Left kidney (tissue), 8 donors: ENCODE data around the gene IL17REL. TPM values are rescaled to one million over a fixed set of nuclear protein-coding genes. Genes with fewer than 3 reads are reported as not detected.
A peak's percentile ranks its signal among the peaks of the same experiment; 100 is the strongest.

Experiments used
- DNase-seq: peaks from one replicate; pipeline ENCODE4 v3.0.0-alpha.2; 2013
- long read RNA-seq, 8 donors: transcript quantifications; one replicate each; lab custom pipeline, GENCODE V29; 2026
- polyA plus RNA-seq: library from polyadenylated mRNA; unstranded; fragments of 120-200 nt; gene quantifications from one replicate; pipeline ENCODE4 v1.2.1, GENCODE V29; 2013; ENCODE audit not compliant: insufficient read length

The IL17REL gene
- 0.08 TPM for polyA plus RNA-seq
- long read RNA-seq, donor 1: 0 reads
- long read RNA-seq, donor 2: 0 reads
- long read RNA-seq, donor 3: 0 reads
- long read RNA-seq, donor 4: 0 reads
- long read RNA-seq, donor 5: 0 reads
- long read RNA-seq, donor 6: 0 reads
- long read RNA-seq, donor 7: 0 reads
- long read RNA-seq, donor 8: 0 reads

DNA sequence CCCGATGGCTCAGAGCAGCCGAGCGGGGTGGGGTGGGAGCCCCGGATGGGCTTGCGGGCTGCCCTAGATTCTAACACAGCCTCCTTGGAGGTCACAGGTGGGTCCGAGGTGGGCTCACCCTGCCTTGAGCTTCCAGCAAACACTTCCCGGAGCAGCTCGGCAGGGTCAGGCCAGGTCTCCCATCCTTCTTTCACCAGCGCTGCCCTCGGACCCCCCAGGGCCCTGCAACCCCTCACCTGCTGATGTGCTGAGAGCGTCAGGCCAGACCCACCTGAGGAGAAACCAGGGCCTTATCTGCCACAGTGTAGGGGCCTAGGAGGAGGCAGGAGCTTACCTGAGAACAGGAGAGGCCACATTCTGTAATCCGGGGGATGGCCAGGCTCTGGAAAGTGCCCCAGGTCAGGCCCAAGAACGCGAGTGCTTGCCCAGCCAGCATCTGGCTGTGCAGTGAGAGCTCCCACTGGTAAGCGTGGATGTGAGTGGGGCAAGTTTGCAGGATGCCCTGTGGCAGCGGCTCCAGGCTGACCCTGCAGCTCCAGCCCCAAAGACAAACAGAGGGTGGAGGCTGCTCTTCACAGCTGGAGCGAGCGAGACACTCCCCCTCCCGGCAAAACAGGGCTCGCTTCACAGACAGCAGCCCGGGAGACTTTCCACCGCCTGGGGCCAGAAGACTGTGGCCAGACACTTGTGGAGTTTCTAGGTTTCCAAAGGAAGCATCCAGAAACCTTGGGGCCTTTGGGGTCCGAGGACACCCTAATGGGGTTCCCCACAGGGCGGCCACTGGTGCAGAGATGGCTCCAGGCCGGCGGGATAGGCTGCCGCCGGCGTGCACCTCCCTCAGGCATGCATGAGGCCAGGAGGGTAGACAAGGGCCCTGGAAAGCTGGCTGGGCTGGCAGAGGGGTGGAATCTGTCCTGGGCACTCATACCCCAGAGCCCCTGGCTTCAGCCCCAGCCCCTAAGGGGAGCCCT, at the start of gene IL17REL:
TSS of gene IL17REL (minus strand) at position 555 of the 971 bp plus-strand sequence. CDS start at position 436, 119 bp downstream.
- DNase-seq: no peak

DNA sequence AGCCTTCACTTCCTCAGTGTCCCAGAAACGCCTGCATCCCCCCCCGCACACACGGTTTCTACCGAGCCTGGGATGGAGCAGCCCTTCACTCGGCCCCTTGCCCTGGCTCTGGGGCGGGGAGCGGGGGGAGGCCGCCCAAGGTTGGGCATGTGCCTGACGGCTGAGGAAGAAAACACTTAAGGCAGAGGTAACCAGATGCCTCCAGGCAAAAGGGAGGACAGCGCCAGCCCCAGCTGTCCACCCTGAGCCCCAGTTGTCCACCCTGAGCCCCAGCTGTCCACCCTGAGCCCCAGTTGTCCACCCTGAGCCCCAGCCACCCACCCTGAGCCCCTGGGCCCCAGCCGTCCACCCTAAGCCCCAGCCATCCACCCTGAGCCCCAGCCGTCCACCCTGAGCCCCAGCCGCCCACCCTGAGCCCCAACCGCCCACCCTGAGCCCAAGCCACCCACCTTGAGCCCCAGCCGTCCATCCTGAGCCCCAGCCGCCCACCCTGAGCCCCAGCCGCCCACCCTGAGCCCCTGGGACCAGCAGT, 49.3 kb upstream of the IL17REL start:
- DNase-seq: no peak

DNA sequence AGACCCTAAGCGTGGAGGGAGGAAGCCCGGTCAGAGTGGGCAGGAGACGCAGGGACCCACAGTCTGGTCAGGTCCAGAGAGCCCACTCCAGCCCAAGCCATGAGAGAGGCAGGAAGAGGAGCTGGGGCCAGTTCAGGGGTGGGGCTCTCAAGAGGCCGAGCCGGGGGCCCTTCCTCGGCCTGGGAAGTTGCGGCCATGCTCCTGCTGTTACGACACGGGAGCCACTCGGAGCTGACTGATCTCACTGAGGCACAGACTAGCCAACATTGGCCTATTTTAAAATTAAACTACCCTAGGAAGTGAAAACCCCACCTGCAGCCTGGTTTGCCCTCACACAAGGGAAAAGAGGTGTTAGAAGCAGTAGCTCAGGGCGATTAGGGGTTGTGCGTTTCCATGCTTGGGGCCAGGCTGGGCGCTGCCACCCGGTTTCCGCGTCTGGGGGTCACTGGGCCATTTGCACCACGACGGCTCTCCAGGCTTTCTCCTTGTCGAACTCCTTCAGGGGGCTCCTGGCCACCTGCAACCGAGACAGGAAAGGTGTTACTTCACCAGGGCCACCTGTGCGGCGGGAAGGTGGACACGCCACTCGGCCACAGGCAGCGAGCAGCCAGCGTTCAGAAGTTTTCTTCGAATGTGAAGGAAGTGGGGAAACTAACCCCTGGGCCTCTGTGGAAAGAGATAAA, 48.7 kb upstream of the IL17REL start:
- no peak for DNase-seq

DNA sequence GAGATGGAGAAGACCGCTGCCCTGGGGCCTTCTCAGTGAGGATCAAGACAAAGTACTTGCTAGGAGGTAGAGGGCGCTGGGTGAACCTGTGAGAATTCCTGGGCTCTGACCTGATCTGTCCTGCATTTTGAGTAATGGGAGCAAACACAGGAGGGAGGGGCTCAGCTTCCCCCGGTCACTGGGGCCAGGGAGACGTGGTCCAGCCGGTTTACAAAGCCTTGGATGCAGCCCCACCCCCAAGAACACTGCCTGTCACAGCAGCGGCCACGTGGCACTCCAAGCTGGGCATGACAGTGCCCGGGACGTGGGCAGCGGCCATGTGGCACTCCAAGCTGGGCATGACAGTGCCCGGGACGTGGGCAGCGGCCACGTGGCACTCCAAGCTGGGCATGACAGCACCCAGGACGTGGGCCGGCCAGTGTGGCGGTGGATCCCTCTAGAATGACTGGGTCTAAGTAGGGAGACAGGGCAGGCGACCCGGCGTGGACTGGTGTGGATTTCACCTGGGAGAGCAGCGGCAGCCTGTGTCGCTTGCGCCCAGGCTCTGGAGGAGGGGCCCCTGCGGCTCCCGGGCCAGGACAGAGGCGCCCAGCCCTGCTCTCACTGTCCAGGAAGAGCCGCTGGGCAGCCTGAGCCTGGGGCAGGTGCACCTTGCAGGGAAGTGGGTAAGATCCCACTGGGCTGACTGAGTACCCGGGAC, 48.0 kb upstream of the IL17REL start:
- no peak for DNase-seq

DNA sequence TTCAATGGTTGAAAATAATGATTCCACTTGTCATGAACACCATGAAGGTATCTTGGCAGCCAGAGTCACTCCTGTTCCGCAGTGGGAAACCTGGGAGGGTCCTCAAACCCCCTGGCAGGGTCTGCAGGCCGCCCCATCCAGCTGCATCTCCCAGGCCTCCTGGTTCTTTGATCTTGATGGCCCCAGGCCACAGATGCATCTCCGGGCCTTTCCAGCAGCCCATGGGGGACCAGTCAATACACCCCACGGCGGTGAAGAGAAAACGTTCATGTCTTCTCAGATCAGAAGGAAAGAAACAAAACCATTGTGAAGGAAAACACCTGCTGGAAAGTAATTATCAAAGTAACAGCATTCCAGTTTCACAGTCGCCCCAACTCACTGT, 47.3 kb upstream of the IL17REL start:
- DNase-seq: no peak

DNA sequence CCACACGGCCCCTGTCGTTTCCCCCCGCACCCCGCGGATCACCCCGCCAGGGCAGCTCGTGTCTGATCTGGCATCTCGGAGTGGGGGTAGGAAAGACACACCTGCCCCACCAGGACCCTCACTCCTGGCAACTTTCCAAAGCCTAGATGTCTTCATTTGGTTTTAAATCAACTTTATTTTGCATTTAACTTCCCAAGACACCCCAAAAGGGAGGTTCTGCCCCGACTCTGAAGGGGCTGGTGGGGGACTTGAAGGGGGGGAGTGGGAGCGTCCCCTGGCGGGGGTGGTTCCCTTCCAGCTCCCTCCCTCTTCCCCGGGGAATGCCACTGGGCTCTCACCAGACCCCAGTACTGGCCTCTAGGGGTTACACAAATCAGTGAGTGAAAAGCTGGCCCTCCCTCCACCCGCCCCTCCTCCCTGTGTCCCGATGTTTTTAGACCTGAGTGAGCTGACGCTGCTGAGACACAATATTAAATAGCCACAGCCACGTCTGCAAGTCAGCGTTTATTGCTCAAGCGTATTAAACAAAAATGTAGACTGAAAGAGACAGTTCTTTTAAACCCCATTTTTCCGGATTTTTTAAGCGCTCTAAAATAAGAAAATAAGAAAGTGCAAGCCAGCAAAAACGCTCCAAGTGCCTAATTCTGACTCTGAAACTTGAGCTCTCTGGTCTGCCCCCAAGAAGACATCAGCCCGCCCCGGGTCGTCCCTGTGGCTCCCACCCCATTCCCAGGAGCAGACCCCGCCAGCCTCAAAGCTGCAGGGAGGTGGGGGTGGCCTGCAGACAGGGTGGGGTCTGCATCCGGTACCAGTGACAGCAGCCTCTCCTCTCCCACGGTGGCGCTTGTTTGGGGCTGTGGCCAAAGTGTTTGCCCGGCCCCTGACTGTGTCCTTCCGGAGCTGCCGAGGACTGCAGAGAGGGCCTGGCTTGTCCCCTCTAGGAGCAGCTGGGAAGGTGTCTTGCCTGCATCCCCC, 46.6 kb upstream of the IL17REL start:
- DNase-seq: peak; percentile 62

DNA sequence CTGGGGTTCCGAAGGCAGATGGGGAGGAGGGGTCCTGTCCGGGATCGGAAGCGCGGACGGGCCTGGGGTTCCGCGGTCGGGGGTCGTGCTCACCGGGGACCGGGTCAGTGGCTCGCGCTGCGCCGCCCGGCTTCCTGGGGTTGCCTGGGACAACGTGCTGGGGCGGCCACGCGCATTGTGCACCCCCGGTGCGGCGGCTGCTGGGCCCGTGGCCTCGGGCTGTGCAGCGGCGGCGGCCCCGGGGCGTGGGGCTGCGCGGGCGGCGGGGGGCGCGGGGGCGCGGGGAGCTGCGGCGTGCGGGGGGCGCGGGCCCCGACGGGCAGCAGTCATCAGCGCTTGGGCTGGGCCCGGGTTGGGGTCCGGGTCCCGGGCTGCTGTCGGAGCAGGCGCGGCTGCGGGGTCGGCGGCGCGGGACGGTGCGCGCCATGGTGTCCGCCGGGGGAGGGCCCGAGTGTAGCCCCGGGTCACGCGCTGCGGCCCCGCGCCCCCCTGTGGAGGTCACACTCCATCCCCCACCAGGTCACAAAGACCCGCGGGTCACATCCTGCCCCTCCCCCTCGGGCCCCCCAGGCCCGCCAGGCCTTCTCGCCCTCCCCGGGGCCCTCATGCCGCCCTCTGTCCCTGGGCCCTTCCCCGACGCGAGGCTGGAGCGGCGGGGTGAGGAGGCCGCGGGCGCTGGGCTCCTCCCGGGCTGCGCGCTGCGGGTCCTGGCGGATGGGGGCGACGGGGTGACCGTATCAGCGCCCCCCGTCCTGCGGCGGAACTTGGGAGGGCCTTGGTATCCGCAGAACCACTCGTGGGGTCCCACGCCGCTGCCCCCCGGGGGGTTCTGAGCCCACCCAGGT, 45.7 kb upstream of the IL17REL start, which contains the start of gene TTLL8:
TSS of gene TTLL8 (minus strand) at position 238 of the 845 bp plus-strand sequence.
- DNase-seq: no peak

DNA sequence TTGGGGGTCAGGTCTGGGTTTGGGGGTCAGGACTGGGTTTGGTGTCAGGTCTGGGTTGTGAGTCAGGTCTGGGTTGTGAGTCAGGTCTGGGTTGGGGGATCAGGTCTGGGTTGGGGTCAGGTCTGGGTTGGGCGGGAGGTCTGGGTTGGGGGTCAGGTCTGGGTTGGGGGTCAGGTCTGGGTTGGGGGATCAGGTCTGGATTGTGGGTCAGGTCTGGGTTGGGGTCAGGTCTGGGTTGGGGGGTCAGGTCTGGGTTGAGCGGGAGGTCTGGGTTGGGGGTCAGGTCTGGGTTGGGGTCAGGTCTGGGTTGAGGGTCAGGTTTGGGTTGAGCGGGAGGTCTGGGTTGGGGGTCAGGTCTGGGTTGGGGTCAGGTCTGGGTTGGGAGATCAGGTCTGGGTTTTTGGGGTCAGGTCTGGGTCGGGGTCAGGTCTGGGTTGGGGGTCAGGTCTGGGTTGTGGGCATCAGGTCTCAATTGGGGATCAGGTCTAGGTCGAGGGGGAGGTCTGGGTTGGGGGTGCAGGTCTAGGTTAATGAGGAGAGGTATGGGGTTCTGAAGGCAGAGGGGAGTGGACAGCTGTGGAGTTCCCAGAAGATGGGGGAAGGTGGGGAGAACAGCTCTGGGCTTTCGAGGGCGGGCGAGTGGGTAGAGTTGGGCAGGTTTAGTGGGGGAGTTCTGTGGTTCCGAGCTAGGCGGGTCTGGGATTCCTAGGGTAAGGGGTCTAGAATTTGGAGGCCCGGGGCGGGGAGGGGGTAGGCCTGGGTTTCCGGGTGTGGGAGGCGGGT, 44.9 kb upstream of the IL17REL start:
- DNase-seq: no peak

DNA sequence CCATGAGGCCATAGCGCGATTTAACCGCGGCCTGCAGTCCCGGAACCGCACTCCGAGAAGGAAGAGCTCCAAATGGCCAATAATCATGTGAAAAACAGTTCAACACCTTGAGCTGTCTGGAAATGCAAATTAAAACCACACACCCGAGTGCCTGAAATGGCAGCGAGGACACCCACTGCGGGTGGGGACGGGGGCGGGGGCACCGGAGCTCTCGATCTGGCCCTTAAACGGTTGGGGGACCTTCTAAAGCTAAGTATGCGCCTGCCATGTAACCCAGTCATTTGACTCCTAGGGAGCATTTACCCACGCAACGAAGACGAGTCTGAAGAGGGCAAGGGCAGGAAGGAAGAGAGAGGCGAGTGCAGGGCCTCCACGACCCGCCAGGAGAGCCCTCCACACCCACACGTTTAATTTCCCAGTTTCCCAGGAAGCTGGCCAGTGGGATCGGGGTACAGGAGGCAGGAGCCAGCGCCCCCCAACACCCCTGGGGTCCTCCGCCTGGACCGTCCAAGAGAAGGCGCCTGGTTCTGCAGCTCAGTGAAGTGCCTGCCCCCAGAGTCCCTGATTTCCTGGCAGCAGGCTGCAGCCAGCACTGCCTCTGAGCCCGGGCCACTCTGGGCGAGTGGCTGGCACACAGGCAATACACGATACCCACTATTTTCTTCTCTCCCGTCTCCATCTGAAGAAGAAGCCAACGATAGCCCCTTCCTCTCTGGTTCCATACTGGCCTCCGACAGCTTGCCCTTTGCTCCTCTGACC, 43.8 kb upstream of the IL17REL start:
- DNase-seq: no peak

DNA sequence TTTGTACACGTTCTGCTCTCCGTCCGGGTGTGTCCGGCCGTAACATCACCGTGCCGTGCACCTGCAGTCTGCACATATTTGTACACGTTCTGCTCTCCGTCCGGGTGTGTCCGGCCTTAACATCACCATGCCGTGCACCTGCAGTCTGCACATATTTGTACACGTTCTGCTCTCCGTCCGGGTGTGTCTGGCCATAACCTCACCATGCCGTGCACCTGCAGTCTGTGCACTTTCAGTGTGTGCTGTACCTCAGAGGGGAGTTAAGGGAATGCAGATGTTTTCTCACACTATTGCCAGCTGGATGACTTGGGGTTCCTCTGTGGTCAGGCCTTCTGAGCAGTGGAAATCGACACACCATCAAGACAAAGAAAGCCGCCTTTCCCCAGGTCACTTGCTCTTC, 41.3 kb upstream of the IL17REL start:
- DNase-seq: no peak

DNA sequence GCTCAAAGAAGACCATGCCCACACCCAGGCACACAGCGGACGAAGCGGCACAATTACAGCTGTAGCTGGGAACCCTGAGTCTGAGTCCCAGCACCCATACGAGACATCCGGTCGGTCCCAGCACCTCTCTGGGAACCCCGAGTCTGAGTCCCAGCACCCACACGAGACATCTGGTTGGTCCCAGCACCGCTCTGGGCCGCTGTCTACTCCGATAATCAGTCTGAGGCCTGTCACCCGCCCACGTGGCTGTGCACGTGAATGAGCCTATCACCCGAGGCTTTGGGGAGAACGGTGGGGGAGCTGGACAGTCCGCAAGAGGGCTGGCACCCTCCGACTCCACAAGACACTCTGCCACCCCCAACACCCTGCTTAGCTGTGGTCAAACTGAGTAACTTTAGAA, 39.4 kb upstream of the IL17REL start:
- no peak for DNase-seq

DNA sequence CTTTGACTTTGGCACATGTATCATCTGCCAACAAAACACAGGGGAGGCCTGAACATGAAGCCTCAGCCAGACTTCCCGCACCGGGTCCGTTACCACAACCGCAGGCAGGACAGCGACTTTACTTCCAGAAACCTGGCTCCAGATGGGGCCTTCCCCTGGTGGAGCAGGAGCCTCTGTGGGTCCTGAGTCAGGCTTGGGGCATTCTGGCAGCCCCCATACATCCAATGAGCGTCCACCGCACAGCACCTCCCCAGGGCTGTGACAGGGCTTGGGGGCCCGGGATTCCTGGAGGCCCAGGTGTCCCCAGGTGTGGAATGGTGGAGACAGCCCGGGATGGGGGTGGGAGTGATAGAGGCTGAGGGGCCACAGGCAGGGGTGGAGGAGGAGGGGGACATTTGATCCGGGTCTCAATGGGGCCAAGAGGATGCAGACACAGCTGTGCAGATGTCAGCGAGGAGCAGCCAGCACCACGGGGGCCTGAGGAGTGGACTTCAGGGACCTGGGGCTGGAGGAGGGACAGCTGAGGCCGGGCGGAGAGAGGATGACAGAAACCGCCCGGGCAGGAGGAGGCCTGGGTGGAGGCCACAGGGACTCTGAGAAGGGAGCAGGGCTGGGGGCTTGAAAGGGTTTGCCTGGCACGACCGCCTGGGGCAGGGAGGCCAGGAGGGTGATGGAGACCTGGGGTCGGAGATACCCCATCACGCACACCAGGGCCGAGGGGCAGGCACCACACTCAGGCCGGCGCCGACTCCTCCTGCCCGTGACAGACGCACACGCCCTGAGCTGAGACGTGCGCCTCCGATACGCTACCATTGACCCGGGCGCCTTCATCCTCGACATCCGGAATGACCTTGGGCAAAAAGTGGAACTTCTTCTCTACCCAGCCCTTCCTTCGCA, 37.0 kb upstream of the IL17REL start:
- DNase-seq: no peak

DNA sequence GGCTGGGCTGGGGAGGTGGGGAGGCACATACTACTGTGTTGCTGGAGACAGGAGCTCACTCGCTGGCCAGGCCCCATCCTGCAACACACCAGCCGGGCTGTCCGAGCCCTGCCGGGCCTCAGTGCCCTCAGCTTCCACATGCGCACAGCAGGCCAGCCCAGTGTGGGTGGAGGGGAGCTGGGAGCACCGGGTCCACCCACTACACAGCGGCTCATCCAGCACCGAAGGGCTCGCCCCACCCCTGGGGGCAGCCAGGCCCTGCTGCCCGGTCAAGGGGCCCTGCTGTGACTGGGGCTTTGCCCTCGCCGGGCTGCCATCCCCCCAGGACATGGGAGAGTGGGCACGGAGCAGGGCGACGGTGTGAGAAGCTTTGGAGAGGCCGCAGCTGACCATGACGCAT, 36.3 kb upstream of the IL17REL start:
- DNase-seq: no peak

DNA sequence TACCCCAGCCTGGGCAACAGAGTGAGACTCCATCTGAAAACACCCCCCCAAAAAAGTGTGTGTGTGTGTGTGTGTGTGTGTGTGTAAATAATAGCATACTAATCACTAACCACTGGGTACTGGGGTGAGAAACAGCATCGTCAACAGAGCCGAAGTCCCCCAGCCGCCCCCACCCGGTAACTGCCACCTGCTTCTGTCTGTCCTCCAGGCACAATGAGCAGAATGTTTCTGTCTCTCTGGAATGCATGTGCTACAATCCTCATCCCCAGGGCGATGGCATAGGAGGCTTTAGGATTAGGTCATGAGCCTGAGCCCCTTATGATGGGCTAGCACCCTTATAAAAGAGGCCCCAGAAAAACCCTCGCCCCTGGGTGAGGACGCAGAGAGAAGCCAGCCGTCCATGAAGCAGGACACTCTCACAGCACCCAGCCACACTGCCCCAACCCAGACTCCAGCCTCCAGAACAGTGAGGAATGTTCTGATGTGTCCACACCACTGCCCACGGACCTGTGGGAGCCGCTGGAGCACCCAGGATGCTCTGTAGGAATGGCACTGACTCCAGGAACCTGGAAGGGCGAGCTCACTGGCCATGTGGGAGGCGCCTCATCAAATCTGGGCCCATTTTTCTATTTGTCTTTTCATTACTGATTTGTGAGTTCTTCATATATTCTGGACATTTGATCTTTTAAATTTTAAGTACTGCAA, 35.6 kb upstream of the IL17REL start:
- DNase-seq: no peak

DNA sequence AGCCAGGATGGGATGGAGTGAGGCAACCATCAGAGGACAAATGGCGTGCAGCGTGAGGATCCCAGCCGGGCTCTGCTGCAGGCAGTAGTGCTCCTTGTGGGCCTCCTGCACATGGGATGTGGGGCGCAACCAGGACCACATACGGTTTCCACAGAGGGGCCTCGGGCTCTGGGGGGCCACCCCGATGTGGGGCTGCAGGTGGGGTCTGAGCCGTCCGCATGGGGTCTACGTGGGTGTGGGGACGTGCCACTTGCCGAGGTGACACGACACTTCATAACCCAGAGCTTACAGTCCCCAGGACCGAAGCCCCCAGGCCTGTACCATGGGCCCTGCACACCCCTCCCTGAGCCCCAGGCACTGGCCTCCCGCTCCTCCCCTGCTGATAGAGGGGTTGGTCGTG, 34.8 kb upstream of the IL17REL start:
- no peak for DNase-seq

DNA sequence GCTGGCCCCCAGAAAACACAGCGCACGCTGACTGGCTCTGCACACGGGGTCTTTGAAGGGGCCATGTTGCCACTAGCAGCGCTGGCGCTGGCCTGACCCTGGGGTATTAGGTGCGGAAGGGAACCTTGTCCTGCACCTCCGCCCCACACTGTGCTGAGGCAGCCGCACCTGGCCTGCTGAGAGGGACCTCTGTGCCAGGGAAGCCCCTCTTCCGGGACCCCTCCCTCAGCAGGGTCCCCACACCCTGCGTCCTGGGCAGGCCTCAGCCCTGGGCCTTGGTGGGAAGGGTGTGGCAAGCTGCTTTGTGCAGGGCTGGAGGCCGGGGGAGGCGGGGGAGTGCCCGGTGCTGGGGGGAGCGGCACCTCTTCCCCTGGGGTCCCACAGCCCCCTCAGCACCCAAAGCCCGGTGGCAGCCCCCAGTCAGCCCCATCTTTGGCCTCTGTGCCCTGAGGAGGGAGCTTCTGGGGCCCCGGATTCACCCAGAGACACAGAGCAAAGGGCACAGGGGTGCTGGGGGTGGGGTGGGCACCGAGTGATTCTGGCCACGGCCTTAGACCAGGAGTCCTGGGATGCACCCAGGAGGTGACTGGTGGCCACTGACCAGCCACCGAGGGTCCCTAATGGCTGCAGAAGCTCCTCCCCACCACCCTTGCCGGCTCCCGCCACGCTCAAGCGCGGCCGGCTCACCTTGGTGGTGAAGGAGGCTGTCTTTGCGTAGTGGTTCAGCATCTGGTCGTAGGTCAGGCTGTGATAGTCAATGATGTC, 34.1 kb upstream of the IL17REL start:
- DNase-seq: no peak
